Osteocyte (in vitro differentiated cells): Measurements from ENCODE around the gene ARHGEF25. TPM values are rescaled to one million over a fixed set of nuclear protein-coding genes. Genes with fewer than 3 reads are reported as not detected.

ENCODE experiments used
- DNase-seq: peaks from one replicate; pipeline ENCODE4 v3.0.0; 2021; ENCODE audit warnings: mixed read lengths; ENCODE audit not compliant: unreplicated experiment; ENCODE audit errors: extremely low spot score
- H3K27ac Mint-ChIP-seq: one replicate; pipeline ENCODE4 v1.8.0; 2021; ENCODE audit warnings: mild to moderate bottlenecking, mixed read lengths; ENCODE audit not compliant: unreplicated experiment
- H3K27me3 Mint-ChIP-seq: one replicate; pipeline ENCODE4 v1.8.0; 2021; ENCODE audit warnings: mixed read lengths; ENCODE audit not compliant: unreplicated experiment
- H3K36me3 Mint-ChIP-seq: one replicate; pipeline ENCODE4 v1.8.0; 2021; ENCODE audit warnings: mixed read lengths; ENCODE audit not compliant: unreplicated experiment
- H3K4me1 Mint-ChIP-seq: one replicate; pipeline ENCODE4 v1.8.0; 2021; ENCODE audit warnings: mixed read lengths; ENCODE audit not compliant: unreplicated experiment
- H3K4me3 Mint-ChIP-seq: one replicate; pipeline ENCODE4 v1.8.0; 2021; ENCODE audit warnings: mild to moderate bottlenecking, moderate library complexity, mixed read lengths; ENCODE audit not compliant: unreplicated experiment
- H3K9me3 Mint-ChIP-seq: one replicate; pipeline ENCODE4 v1.8.0; 2021; ENCODE audit warnings: mixed read lengths; ENCODE audit not compliant: unreplicated experiment
- CTCF ChIP-seq: fragments of 200-600 bp; sonication (generic); IDR thresholded peaks from 2 replicates; pipeline ENCODE4 v1.5.0; 2021; ENCODE audit warnings: antibody characterized with exemption, mild to moderate bottlenecking, moderate library complexity
- total RNA-seq: library from RNA; stranded (reverse); gene quantifications from 2 replicates; pipeline ENCODE4 v1.2.1, GENCODE V29; 2021

Gene ARHGEF25
- total RNA-seq, 1 donor from 2014 or later, result 27.6 TPM

GRCh38 chr12:57624441-57625220 lies 13.4 kb downstream of the ARHGEF25 start:
- Mint-ChIP-seq H3K27ac (no peak overlapping the region), H3K9me3 (no peaks in the 10 kb centered on the region), H3K36me3 (peaks cover 2% of the 10 kb centered on the region), H3K4me3 (no peak overlapping the region), H3K27me3 (peaks cover 53% of the 10 kb centered on the region), H3K4me1 (peaks cover 17% of the 10 kb centered on the region)
- no peak for TF ChIP-seq CTCF
- DNase-seq, result no peak

DNA sequence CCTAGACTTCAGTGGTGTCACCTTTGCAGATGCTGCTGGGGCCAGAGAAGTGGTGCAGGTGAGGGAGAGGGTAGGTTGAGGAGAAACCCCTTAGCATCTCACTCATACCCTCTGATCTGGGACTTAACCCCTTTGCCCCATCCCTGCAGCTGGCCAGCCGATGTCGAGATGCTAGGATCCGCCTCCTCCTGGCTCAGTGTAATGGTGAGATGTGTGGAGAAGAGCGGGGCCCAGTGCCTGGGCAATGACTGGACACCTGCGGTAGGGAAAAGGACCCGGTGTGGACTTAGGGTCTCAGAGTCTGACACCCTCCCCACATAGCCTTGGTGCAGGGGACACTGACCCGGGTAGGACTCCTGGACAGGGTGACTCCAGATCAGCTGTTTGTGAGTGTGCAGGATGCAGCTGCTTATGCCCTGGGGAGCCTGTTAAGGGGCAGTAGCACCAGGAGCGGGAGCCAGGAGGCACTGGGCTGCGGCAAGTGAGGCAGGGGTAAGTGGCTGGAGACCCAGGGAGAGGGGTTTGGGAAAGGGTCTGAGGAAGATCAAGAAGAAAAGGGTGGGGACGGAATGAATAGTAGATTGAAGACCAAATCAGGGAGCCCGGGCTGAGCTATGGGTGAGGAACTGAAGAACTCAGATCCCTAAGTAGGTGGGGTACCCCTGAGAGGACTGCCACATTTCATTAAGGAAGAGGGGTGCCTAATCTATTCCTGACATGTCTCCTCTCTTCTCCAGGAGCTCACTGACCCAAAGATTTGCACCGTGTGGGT lies 14.2 kb downstream of the ARHGEF25 start:
- no peak overlapping the region for H3K27ac Mint-ChIP-seq
- TF ChIP-seq CTCF, result no peak
- H3K36me3 Mint-ChIP-seq, result peaks cover 2% of the 10 kb centered on the region
- DNase-seq, result no peak
- no peak overlapping the region for H3K4me3 Mint-ChIP-seq
- H3K4me1 Mint-ChIP-seq, result peaks cover 17% of the 10 kb centered on the region
- H3K27me3 Mint-ChIP-seq, result peaks cover 47% of the 10 kb centered on the region
- no peaks in the 10 kb centered on the region for H3K9me3 Mint-ChIP-seq

DNA sequence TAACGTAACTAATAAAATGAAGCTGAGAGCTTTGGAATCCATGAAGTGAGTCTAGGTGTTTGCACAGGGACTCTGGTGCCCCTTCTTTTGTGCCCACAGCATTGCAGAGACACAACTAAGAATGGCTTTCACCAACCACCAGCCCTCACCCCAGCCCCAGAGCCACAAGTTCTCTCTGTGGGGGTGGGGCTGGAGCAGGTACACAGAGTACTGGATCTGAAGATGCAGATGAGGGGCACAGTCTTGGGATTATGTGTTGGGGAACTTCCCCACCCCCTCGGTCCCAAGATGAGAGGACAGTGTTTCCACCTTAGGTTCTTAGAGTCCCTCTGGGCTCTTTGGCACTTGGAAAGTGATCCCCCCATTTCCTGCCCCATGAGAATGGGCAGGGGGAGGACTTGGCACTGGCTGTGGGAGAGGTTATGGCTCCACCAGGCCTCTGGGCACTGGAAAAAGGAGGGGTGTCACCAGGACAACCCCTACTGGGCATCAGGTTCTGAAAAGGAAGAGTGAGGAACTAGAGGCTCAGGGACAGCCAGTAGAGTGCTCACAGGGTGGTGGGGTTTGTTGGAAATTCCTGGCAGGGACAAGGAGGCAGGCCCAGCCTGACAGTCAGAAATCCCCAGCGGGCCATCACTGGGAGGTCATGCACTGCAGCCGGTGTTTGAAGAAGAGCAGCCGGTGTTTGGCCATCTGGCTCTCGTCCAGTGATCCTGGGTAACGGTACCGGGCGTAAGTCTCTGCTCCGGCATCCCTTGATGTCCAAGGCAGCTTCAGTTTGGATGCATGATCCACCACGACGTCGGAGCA lies 15.1 kb downstream of the ARHGEF25 start:
- H3K4me3 Mint-ChIP-seq, result no peak overlapping the region
- DNase-seq, result no peak
- TF ChIP-seq CTCF, result no peak
- H3K9me3 Mint-ChIP-seq, result no peaks in the 10 kb centered on the region
- peaks cover 2% of the 10 kb centered on the region for H3K36me3 Mint-ChIP-seq
- H3K27me3 Mint-ChIP-seq, result peaks cover 38% of the 10 kb centered on the region
- H3K4me1 Mint-ChIP-seq, result peaks cover 9% of the 10 kb centered on the region
- H3K27ac Mint-ChIP-seq, result no peak overlapping the region

GRCh38 chr12:57626921-57627445 lies 15.7 kb downstream of the ARHGEF25 start:
- Mint-ChIP-seq H3K27me3 (peaks cover 31% of the 10 kb centered on the region), H3K27ac (no peak overlapping the region), H3K4me1 (peaks cover 3% of the 10 kb centered on the region), H3K4me3 (no peak overlapping the region), H3K9me3 (no peaks in the 10 kb centered on the region), H3K36me3 (peaks cover 2% of the 10 kb centered on the region)
- no peak for TF ChIP-seq CTCF
- no peak for DNase-seq
